WTC11 (cell line): Measurements from ENCODE around the gene MBNL1. TPM values are rescaled to one million over a fixed set of nuclear protein-coding genes. Genes with fewer than 3 reads are reported as not detected.

Experiments
- ATAC-seq: fragments of 200-7000 bp; cut with Tn5 transposase; 2 replicates; pipeline ENCODE4 v1.10.0; 2021; ENCODE audit warnings: mild to moderate bottlenecking, moderate library complexity
- CTCF ChIA-PET: fragments of 300-600 bp; sonication (Branson Sonifier 250); formaldehyde crosslinking; loops from one replicate; lab custom pipeline; 2021; ENCODE audit warnings: antibody characterized with exemption; lab: Charles Lee
- POLR2A ChIA-PET: fragments of 350-600 bp; sonication (Branson Sonifier 250); formaldehyde crosslinking; loops from one replicate; lab custom pipeline; 2021; ENCODE audit warnings: antibody characterized with exemption; lab: Charles Lee
- DNase-seq: peaks from one replicate; pipeline ENCODE4 v3.0.0; 2021; ENCODE audit warnings: low spot score
- H3K27ac Mint-ChIP-seq: 2 replicates; pipeline ENCODE4 v1.8.0; 2021; ENCODE audit warnings: mixed read lengths
- H3K27me3 Mint-ChIP-seq: 2 replicates; pipeline ENCODE4 v1.8.0; 2021; ENCODE audit warnings: low read depth, mild to moderate bottlenecking, moderate library complexity, mixed read lengths
- H3K36me3 Mint-ChIP-seq: 2 replicates; pipeline ENCODE4 v1.8.0; 2021; ENCODE audit warnings: mixed read lengths
- H3K4me1 Mint-ChIP-seq: 2 replicates; pipeline ENCODE4 v1.8.0; 2022; ENCODE audit warnings: mixed read lengths
- H3K4me3 Mint-ChIP-seq: 2 replicates; pipeline ENCODE4 v1.8.0; 2021; ENCODE audit warnings: mild to moderate bottlenecking, moderate library complexity, mixed read lengths
- H3K9me3 Mint-ChIP-seq: 2 replicates; pipeline ENCODE4 v1.8.0; 2021; ENCODE audit warnings: mixed read lengths
- ATF2 ChIP-seq: sonication (generic); formaldehyde crosslinking; IDR thresholded peaks from 2 replicates; pipeline ENCODE4 v1.8.1; 2022; ENCODE audit warnings: low read depth, missing genetic modification reagents, borderline replicate concordance
- CTCF ChIP-seq: fragments of 200-600 bp; IDR thresholded peaks from 2 replicates; pipeline ENCODE4 v1.8.0; 2022; ENCODE audit warnings: antibody characterized with exemption
- FOXJ3 ChIP-seq: sonication (generic); formaldehyde crosslinking; IDR thresholded peaks from 2 replicates; pipeline ENCODE4 v1.9.0; 2021; ENCODE audit warnings: missing genetic modification reagents, mild to moderate bottlenecking, borderline replicate concordance
- GABPB1 ChIP-seq: sonication (generic); formaldehyde crosslinking; IDR thresholded peaks from 2 replicates; pipeline ENCODE4 v1.8.1; 2023; ENCODE audit warnings: mild to moderate bottlenecking, missing genetic modification reagents
- IRF1 ChIP-seq: sonication (generic); formaldehyde crosslinking; IDR thresholded peaks from 2 replicates; pipeline ENCODE4 v1.8.0; 2023; ENCODE audit warnings: missing genetic modification reagents
- OVOL2 ChIP-seq: fragments of 250-450 bp; sonication (Bioruptor Pico); IDR thresholded peaks from 2 replicates; pipeline ENCODE4 v1.9.0; 2021; ENCODE audit warnings: mild to moderate bottlenecking, borderline replicate concordance
- RORB ChIP-seq: fragments of 250-450 bp; sonication (Bioruptor Pico); IDR thresholded peaks from 2 replicates; pipeline ENCODE4 v1.9.0; 2021; ENCODE audit warnings: mild to moderate bottlenecking
- SMAD4 ChIP-seq: sonication (generic); formaldehyde crosslinking; IDR thresholded peaks from 2 replicates; pipeline ENCODE4 v1.8.0; 2022; ENCODE audit warnings: mild to moderate bottlenecking, missing genetic modification reagents
- SOX15 ChIP-seq: fragments of 250-450 bp; sonication (Bioruptor Pico); IDR thresholded peaks from 2 replicates; pipeline ENCODE4 v1.9.0; 2021; ENCODE audit warnings: mild to moderate bottlenecking
- STAT6 ChIP-seq: sonication (generic); formaldehyde crosslinking; conservative IDR thresholded peaks from 2 replicates; pipeline ENCODE4 v1.8.1; 2023; ENCODE audit warnings: mild to moderate bottlenecking, low read depth, missing genetic modification reagents, moderate library complexity
- USF1 ChIP-seq: sonication (generic); formaldehyde crosslinking; IDR thresholded peaks from 2 replicates; pipeline ENCODE4 v1.8.0; 2022; ENCODE audit warnings: mild to moderate bottlenecking, missing genetic modification reagents
- USF2 ChIP-seq: sonication (generic); formaldehyde crosslinking; IDR thresholded peaks from 2 replicates; pipeline ENCODE4 v1.8.1; 2023; ENCODE audit warnings: mild to moderate bottlenecking, missing genetic modification reagents, moderate library complexity
- ZBTB43 ChIP-seq: sonication (generic); formaldehyde crosslinking; IDR thresholded peaks from 2 replicates; pipeline ENCODE4 v1.8.1; 2023; ENCODE audit warnings: mild to moderate bottlenecking, missing genetic modification reagents
- ZMAT4 ChIP-seq: fragments of 250-450 bp; sonication (Bioruptor Pico); IDR thresholded peaks from 2 replicates; pipeline ENCODE4 v1.9.0; 2021; ENCODE audit warnings: mild to moderate bottlenecking
- ZNF232 ChIP-seq: sonication (generic); formaldehyde crosslinking; IDR thresholded peaks from 2 replicates; pipeline ENCODE4 v1.8.0; 2022; ENCODE audit warnings: mild to moderate bottlenecking, missing genetic modification reagents
- ZNF416 ChIP-seq: fragments of 250-450 bp; sonication (Bioruptor Pico); IDR thresholded peaks from 2 replicates; pipeline ENCODE4 v1.9.0; 2021; ENCODE audit warnings: mild to moderate bottlenecking, inconsistent platforms
- ZNF671 ChIP-seq: fragments of 250-450 bp; sonication (Bioruptor Pico); IDR thresholded peaks from 2 replicates; pipeline ENCODE4 v1.8.0; 2021; ENCODE audit warnings: mild to moderate bottlenecking
- total RNA-seq: library from RNA; stranded (reverse); gene quantifications from 3 replicates; pipeline ENCODE4 v1.2.3, GENCODE V29; 2021

The MBNL1 gene
- total RNA-seq, 1 experiment from 2014 or later: 20.4 TPM

- ATAC-seq: no peak
- DNase-seq: no peak
- H3K4me1 Mint-ChIP-seq: peaks cover 51% of the 10 kb centered on the region
- peak overlapping the region; percentile 41; the same call in 1 of the 2 replicates for H3K27ac Mint-ChIP-seq
- CTCF ChIA-PET: no interaction called here
- no peaks in the 10 kb centered on the region for H3K27me3 Mint-ChIP-seq
- POLR2A ChIA-PET: no interaction called here
- no peaks in the 10 kb centered on the region for H3K9me3 Mint-ChIP-seq
- no peak for TF ChIP-seq ZNF232 (CRISPR knock-in tag)
- no peak for TF ChIP-seq IRF1 (CRISPR knock-in tag)
- no peak for TF ChIP-seq ATF2 (CRISPR knock-in tag)
- TF ChIP-seq SOX15 (CRISPR knock-in tag): no peak
- TF ChIP-seq ZBTB43 (CRISPR knock-in tag): no peak
- TF ChIP-seq CTCF: no peak
- H3K4me3 Mint-ChIP-seq: no peak overlapping the region
- no peaks in the 10 kb centered on the region for H3K36me3 Mint-ChIP-seq
Measured at GRCh38 chr3:152382312-152383135, 113.8 kb downstream of the MBNL1 start.

GRCh38 chr3:152383136-152383606, 114.4 kb downstream of the MBNL1 start:
- Mint-ChIP-seq H3K4me3 (no peak overlapping the region), H3K4me1 (peaks cover 51% of the 10 kb centered on the region), H3K9me3 (no peaks in the 10 kb centered on the region)
- no peak for DNase-seq
- no peak for TF ChIP-seq SMAD4 (CRISPR knock-in tag)
- TF ChIP-seq, all 79 proteins: peak for 0
- no peak for ATAC-seq
- Mint-ChIP-seq H3K27ac (no peak overlapping the region), H3K27me3 (no peaks in the 10 kb centered on the region), H3K36me3 (no peaks in the 10 kb centered on the region)
- ChIA-PET CTCF (no interaction called here), POLR2A (no interaction called here)

GRCh38 chr3:152384412-152384811, 115.7 kb downstream of the MBNL1 start:
- ChIA-PET POLR2A (no interaction called here), CTCF (no interaction called here)
- H3K4me3 Mint-ChIP-seq: no peak overlapping the region
- H3K27ac Mint-ChIP-seq: no peak overlapping the region
- DNase-seq (no peak), ATAC-seq (no peak)
- H3K36me3 Mint-ChIP-seq: no peaks in the 10 kb centered on the region
- H3K4me1 Mint-ChIP-seq: peaks cover 49% of the 10 kb centered on the region
- TF ChIP-seq FOXJ3 (CRISPR knock-in tag): no peak
- no peak for TF ChIP-seq OVOL2 (CRISPR knock-in tag)
- TF ChIP-seq ZNF416 (CRISPR knock-in tag): no peak
- TF ChIP-seq USF2 (CRISPR knock-in tag): no peak
- no peak for TF ChIP-seq RORB (CRISPR knock-in tag)
- no peak for TF ChIP-seq GABPB1 (CRISPR knock-in tag)
- no peak for TF ChIP-seq ZMAT4
- no peak for TF ChIP-seq STAT6 (CRISPR knock-in tag)
- no peak for TF ChIP-seq IRF1 (CRISPR knock-in tag)
- TF ChIP-seq USF1 (CRISPR knock-in tag): no peak
- no peak for TF ChIP-seq ZNF671 (CRISPR knock-in tag)
- H3K9me3 Mint-ChIP-seq: no peaks in the 10 kb centered on the region
- H3K27me3 Mint-ChIP-seq: no peaks in the 10 kb centered on the region
